HG02798 (cell line): Measurements from ENCODE around the gene CHAC1.
"Not testable (repeated sequence)": the region's sequence is repeated elsewhere in the genome, so short reads cannot be mapped to it uniquely, and the experiment has no call there.

Source experiments
- ATAC-seq: cut with Tn5 transposase; IDR thresholded peaks from one replicate; pipeline ENCODE4 v1.9.1; 2021; ENCODE audit warnings: mild to moderate bottlenecking; ENCODE audit not compliant: unreplicated experiment, poor library complexity

The CHAC1 gene

GRCh38 chr15:40955930-40956540, 2.8 kb downstream of the CHAC1 start:
- ATAC-seq, result no peak

DNA sequence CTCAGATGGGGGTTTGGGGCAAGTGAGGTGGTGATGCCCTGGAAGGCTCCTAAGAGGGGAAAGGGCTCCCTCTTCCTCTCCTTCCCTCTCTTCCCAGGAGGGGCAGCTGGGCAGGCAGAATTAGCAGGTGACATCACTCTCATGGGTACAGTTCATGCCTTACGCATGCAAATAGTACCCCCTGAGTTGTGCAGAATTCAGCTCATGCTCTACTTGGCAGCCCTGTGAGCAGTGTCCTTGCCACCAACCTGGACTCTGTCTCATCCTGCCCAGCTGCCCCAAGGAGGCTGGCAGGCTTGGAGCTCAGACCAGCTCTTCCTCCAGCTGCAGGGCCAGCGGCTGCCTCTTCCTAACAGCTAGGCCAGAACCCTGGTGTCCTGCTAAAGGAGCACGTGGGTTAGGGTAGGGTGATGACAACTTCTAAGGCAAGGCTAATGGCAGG, 3.3 kb downstream of the CHAC1 start:
- no peak for ATAC-seq

GRCh38 chr15:40957041-40957555, 3.8 kb downstream of the CHAC1 start:
- ATAC-seq, result no peak

GRCh38 chr15:40957581-40958051, 4.3 kb downstream of the CHAC1 start:
- no peak for ATAC-seq

GRCh38 chr15:40958146-40958545, 4.9 kb downstream of the CHAC1 start:
- ATAC-seq, result no peak

- no peak for ATAC-seq
These were observed 5.5 kb downstream of the CHAC1 start for GRCh38 chr15:40958723-40959122.

- ATAC-seq, result no peak
These were observed 6.3 kb downstream of the CHAC1 start for GRCh38 chr15:40959331-40960141.

DNA sequence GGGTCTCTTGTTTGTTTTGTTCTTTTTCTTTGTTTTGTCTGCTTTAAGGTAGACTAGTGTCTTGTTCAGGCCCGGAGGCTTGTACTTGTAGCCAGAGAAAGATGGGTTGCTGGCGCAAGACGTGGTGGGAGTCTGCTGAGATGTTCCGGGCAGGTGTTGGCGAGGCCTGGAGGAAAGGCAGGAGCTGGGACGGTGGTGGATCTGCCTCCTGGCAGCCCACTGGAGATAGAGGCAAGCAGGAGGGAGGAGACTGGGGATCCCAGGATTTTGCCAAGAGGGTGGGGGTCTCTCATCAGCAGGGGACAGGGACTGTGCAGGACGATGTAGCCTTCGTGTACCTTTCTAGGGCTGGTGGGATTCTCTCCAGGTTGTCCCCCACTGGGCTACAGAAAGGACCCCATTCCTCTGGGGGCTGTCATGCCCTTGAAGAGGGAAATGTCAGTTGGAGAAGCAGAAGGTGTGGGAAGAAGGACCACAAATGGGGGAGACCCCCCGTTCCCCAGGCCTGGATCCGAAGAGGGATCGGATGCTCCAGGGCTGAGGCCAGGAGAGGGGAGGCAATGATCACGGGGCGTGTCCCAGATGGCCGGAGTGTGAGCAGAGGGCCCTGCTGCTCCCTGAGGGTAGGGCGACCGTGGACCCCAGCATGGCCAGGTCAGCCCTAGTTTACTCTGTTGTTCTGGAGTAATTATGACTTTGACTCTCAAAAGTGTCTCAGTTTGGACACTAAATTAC, 7.0 kb downstream of the CHAC1 start:
- no peak for ATAC-seq

- no peak for ATAC-seq
These were observed 7.7 kb downstream of the CHAC1 start for GRCh38 chr15:40960925-40961324.

DNA sequence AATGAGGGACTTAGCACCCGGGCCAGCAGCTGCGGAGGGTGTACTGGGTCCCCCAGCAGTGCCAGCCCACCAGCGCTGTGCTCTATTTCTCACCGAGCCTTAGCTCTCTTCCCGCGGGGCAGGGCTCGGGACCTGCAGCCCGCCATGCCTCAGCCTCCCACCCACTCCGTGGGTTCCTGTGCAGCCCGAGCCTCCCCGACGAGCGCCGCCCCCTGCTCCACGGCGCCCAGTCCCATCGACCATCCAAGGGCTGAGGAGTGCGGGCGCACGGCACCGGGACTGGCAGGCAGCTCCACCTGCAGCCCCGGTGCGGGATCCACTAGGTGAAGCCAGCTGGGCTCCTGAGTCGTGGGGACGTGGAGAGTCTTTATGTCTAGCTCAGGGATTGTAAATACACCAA, 8.5 kb downstream of the CHAC1 start:
- ATAC-seq, result not testable (repeated sequence)

DNA sequence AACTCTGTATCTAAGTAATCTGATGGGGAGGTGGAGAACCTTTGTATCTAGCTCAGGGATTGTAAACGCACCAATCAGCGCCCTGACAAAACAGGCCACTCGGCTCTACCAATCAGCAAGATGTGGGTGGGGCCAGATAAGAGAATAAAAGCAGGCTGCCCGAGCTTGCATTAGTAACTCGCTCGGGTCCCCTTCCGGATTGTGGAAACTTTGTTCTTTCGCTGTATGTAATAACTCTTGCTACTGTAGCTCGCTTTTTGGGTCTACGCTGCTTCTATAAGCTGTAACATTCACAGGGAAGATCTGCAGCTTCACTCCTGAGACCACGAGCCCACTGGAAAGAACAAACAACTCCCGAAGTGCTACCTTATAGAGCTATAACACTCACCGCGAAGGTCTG, 9.0 kb downstream of the CHAC1 start:
- not testable (repeated sequence) for ATAC-seq

DNA sequence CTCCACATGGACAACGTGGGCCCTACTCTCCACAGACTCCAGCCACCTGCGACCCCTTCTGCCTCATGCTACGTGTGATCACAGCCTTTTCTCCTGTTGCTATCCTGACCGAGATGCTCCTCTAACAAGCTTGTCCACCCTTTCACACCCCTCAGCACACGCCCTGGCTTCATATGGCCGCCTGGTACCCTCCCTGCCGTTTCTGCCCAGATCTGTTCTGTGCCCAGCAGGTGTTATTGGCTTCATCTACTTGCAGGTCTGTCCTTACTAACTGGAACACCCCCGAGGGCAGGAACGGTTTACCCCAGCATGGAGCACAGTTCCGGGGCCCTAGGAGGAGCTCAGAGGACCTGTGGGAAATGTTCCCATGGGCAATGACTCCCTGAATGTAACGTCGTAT, 9.9 kb downstream of the CHAC1 start:
- no peak for ATAC-seq

DNA sequence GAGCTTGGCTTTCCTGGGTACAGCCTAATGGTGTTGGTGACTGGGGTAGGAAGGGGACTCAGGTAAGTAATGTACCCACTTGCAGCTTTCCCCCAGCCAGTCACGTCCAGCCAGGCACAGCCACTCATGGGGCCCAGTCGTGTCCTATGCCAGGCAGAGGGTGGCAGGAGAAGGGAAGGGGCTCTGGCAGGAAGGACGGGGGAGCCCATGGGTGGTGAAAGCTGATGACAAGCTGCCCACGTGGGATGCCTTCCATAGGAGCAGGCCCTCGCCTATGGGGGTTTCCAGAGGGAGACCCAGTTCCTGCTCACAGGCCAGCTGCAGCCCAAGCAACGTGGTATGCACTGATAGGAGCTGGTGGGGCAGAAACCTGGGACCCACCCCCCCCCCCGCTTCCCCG, 10.7 kb downstream of the CHAC1 start:
- no peak for ATAC-seq

GRCh38 chr15:40964634-40965033, 11.4 kb downstream of the CHAC1 start:
- ATAC-seq, result no peak

DNA sequence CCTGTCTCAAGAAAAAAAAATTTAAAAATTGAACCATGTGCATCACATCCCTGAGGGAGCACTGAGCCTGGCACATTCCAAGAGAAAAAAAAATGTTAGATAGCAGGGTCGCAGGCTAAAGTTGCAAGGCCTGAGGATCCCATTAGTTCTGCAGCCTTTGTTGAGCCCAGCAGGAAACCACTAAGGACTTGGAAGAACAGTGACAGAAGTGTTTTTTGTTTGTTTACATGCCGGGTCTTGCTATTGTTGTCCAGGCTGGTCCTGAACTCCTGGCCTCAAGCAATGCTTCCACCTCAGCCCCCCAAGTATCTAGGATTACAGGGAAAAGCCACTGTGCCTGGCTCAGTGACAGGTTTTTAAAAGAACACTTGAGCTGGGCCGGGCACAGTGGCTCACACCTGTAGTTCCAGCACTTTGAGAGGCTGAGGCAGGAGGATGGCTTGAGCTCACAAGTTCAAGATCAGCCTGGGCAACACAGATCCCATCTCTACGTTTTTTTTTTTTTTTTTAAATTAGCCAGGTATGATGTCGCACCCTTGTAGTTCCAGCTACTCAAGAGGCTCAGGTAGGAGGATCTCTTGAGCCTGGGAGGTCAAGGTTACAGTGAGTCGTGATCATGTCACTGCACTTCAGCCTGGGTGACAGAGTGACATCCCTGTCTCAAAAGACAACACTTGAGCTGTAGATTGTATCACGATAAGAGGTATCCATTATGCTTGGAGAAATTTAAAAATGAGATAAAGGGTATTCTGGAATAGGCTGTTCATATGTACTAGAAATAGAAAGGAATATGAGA, 15.2 kb downstream of the CHAC1 start:
- no peak for ATAC-seq

- ATAC-seq, result no peak
These were observed 16.1 kb downstream of the CHAC1 start for GRCh38 chr15:40969363-40969762.

DNA sequence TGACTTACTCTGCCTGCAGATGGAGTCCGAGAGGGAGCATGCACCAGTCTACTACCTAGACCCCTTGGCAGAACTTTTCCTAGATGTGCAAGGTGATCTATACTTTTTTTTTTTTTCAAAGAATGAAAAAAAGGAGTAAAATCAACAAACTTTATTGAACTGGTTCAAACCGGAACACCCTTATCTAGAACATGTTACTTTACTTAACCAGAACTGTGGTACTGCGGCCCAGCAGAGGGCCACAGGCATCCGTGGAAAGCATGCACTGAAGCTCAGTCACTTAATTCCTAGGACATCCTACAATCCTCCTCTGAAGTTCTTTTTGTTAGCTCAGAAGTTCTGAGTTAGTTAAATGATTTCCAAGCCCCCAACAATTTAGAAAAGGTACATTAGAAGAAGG, 21.6 kb downstream of the CHAC1 start:
- ATAC-seq, result no peak

DNA sequence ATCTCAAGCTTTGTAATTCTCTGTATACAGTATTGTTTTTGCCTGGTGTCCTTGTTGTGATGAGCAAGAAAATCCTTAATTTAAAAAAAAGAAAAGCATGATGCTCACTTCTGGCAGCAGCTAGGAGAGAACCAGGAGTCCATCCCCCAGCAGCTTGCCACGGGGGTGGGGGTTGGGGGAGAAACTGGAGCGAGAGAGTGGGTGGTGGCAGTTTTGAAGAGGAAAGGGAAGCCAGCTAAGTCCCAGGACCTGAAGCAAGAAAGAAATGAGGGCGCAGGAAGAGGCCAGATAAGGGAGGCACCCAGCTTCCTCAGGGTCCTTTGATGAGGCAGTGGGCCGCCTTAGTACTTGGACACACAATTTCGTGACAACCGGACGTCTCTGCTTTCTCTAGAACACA, 23.5 kb downstream of the CHAC1 start:
- ATAC-seq, result no peak

DNA sequence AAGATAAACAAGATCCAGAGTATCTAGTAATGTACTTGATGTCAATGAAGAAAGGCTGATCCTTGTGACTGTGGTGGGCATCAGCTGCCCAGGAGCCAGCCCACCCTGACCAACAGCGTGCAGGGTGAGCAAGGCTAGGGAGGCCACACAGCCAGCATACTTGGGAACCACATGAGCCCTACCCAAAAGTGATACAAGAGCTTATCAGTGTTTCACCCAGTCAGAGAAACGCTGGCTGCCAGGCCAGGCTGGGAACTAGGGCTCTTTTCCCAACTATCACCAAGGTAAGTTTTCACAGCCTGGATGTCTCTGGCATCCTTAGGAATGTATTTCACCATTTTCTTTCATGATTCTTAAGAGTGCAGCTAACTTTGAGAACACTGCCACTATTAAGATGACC, 24.9 kb downstream of the CHAC1 start:
- ATAC-seq, result no peak

DNA sequence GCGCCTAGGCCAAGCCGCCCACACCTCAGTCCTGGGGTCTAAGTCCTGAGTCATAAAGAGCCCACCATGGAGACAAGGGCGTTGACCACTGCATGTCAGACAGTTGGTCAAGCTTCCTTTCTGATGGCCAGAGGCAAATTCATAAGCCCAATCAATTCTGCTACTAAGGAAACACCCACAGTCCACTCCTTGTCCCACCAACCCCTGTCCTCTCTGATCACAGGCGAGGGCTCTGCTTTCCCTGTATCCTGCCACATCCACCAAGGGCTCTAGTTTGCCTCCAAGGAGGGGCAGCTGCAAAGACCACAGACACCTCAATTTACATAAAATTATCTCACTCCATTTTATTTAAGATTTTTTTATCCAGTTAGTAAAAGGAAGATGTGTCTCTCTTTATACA, 25.3 kb downstream of the CHAC1 start:
- no peak for ATAC-seq
